HEK293T (cell line): ENCODE measurements around the gene ZNF618.

Source experiments
- CTCF ChIA-PET: fragments of 350-600 bp; formaldehyde crosslinking; extraction: SDS; loops from one replicate; lab custom pipeline; 2021; ENCODE audit warnings: antibody characterized with exemption, inconsistent platforms; lab: Yijun Ruan, JAX
- POLR2A ChIA-PET: fragments of 350-600 bp; formaldehyde crosslinking; extraction: SDS; loops from one replicate; lab custom pipeline; 2020; ENCODE audit warnings: antibody characterized with exemption, inconsistent platforms; lab: Yijun Ruan, JAX
- DNase-seq: peaks from one replicate; pipeline ENCODE4 v3.0.0; 2012; ENCODE audit warnings: mixed read lengths; ENCODE audit errors: extremely low spot score
- ARNT ChIP-seq: fragments of 450-650 bp; IDR thresholded peaks from 2 replicates; pipeline ENCODE4 v1.6.1; 2017; ENCODE audit warnings: mild to moderate bottlenecking
- BHLHE40 ChIP-seq: fragments of 450-650 bp; IDR thresholded peaks from 2 replicates; pipeline ENCODE4 v1.6.1; 2016; ENCODE audit warnings: mild to moderate bottlenecking, moderate library complexity, borderline replicate concordance
- CTBP1 ChIP-seq: fragments of 450-650 bp; IDR thresholded peaks from 2 replicates; pipeline ENCODE4 v1.6.1; 2016; ENCODE audit warnings: borderline replicate concordance
- ELF4 ChIP-seq: fragments of 450-650 bp; IDR thresholded peaks from 2 replicates; pipeline ENCODE4 v1.6.1; 2017; ENCODE audit warnings: antibody characterized with exemption
- FOXA1 ChIP-seq: fragments of 450-650 bp; IDR thresholded peaks from 2 replicates; pipeline ENCODE4 v1.6.1; 2016; ENCODE audit warnings: mild to moderate bottlenecking
- FOXK2 ChIP-seq: fragments of 450-650 bp; IDR thresholded peaks from 2 replicates; pipeline ENCODE4 v1.6.1; 2016; ENCODE audit warnings: mild to moderate bottlenecking
- FOXM1 ChIP-seq: fragments of 450-650 bp; IDR thresholded peaks from 2 replicates; pipeline ENCODE4 v1.6.1; 2017; ENCODE audit warnings: mild to moderate bottlenecking, borderline replicate concordance
- HDGF ChIP-seq: fragments of 450-650 bp; IDR thresholded peaks from 2 replicates; pipeline ENCODE4 v1.6.1; 2017; ENCODE audit warnings: antibody characterized with exemption, borderline replicate concordance
- L3MBTL2 ChIP-seq: fragments of 450-650 bp; conservative IDR thresholded peaks from 2 replicates; pipeline ENCODE4 v1.6.1; 2016; ENCODE audit warnings: mild to moderate bottlenecking
- LEF1 ChIP-seq: fragments of 450-650 bp; IDR thresholded peaks from 2 replicates; pipeline ENCODE4 v1.6.1; 2017; ENCODE audit warnings: mild to moderate bottlenecking, borderline replicate concordance
- NFRKB ChIP-seq: fragments of 450-650 bp; IDR thresholded peaks from 2 replicates; pipeline ENCODE4 v1.6.1; 2016; ENCODE audit warnings: mild to moderate bottlenecking, moderate library complexity
- SP1 ChIP-seq: fragments of 450-650 bp; IDR thresholded peaks from 2 replicates; pipeline ENCODE4 v1.6.1; 2017
- SUZ12 ChIP-seq: fragments of 450-650 bp; IDR thresholded peaks from 2 replicates; pipeline ENCODE4 v1.6.1; 2016; ENCODE audit warnings: mild to moderate bottlenecking
- TARDBP ChIP-seq: fragments of 450-650 bp; IDR thresholded peaks from 2 replicates; pipeline ENCODE4 v1.6.1; 2016
- ZNF384 ChIP-seq: fragments of 450-650 bp; IDR thresholded peaks from 2 replicates; pipeline ENCODE4 v1.6.1; 2016
- TF ChIP-seq, protein P1 (sequence below): fragments of 450-650 bp; IDR thresholded peaks from 2 replicates; pipeline ENCODE4 v1.6.1; 2016

The ZNF618 gene

DNA sequence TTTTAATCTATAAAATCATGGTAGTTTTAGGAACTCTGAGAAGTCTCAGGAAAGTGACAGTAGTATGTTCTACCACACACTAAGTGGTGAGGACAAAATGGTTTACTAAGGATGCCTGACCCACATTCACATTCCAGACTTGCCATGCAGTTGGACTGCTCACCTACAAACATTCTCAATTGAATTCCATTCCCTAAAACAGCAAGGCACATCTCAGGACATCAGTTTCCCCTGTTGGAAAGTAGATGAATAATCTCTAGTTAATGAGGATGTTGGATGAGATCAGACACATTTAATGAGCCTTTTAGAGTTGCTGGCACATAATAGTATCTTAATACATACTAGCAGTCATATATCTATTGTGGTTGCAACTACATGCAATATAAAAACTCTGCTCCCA is 76.6 kb downstream of the ZNF618 start:
- no peak for DNase-seq
- TF ChIP-seq ARNT (no peak), NFRKB (no peak), FOXA1 (no peak), FOXK2 (no peak), TARDBP (no peak), L3MBTL2 (no peak), HDGF (no peak), SP1 (no peak), SUZ12 (no peak), ELF4 (no peak), LEF1 (no peak), CTBP1 (no peak), BHLHE40 (no peak), ZNF384 (no peak), FOXM1 (no peak)
- TF ChIP-seq, protein P1, sequence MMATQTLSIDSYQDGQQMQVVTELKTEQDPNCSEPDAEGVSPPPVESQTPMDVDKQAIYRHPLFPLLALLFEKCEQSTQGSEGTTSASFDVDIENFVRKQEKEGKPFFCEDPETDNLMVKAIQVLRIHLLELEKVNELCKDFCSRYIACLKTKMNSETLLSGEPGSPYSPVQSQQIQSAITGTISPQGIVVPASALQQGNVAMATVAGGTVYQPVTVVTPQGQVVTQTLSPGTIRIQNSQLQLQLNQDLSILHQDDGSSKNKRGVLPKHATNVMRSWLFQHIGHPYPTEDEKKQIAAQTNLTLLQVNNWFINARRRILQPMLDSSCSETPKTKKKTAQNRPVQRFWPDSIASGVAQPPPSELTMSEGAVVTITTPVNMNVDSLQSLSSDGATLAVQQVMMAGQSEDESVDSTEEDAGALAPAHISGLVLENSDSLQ: no peak
- CTCF ChIA-PET: no interaction called here
- POLR2A ChIA-PET: no interaction called here

DNA sequence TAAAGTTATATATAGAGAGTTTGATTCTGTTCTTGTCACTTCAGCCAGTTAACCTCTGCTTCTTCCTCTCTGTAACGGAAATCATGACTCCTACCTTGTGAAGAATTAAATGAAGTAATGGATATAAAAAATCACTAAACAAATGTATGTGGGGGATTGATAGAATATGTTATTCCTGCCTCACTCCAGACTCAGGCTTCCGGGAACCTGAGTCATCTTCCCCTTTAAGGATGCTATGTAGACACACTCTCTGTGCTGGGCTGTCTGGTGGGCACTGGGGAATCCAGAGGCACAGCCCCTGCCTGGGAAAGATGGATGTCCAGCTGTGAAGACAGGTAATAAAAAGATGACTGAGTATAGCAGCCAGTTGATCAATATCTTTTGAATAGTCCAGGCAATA is 77.4 kb downstream of the ZNF618 start:
- no peak for DNase-seq
- ChIA-PET CTCF (no interaction called here), POLR2A (no interaction called here)
- no peak for TF ChIP-seq SUZ12
- no peak for TF ChIP-seq NFRKB
- TF ChIP-seq LEF1: no peak
- no peak for TF ChIP-seq SP1
- no peak for TF ChIP-seq L3MBTL2
- TF ChIP-seq FOXA1: no peak

DNA sequence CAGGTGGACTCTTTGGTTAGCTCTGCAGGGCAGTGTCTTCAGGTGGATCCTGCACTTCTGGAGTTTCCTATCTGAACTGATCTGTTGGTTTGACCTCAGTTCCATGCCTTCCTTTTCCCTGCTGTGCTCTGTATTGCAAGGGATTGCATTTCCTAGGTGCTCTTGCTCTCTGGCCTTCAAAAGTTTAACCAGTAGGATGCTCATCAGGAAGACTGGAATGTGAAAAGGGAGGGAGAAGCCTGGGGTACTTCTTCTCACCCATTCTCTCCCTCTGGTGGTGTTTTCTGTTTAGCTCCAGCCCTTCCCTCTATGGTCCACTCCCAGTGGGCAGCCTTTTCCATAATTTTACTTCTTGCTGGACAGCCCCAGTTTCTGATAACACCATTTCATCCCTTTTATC is 78.5 kb downstream of the ZNF618 start:
- POLR2A ChIA-PET: no interaction called here
- no peak for DNase-seq
- CTCF ChIA-PET: no interaction called here
- TF ChIP-seq FOXK2 (no peak), TARDBP (no peak), ELF4 (no peak), SUZ12 (no peak), FOXA1 (no peak), NFRKB (no peak), HDGF (no peak), FOXM1 (no peak), SP1 (no peak), LEF1 (no peak), ARNT (no peak), ZNF384 (no peak), BHLHE40 (no peak), L3MBTL2 (no peak), CTBP1 (no peak)
- TF ChIP-seq, protein P1: no peak

DNA sequence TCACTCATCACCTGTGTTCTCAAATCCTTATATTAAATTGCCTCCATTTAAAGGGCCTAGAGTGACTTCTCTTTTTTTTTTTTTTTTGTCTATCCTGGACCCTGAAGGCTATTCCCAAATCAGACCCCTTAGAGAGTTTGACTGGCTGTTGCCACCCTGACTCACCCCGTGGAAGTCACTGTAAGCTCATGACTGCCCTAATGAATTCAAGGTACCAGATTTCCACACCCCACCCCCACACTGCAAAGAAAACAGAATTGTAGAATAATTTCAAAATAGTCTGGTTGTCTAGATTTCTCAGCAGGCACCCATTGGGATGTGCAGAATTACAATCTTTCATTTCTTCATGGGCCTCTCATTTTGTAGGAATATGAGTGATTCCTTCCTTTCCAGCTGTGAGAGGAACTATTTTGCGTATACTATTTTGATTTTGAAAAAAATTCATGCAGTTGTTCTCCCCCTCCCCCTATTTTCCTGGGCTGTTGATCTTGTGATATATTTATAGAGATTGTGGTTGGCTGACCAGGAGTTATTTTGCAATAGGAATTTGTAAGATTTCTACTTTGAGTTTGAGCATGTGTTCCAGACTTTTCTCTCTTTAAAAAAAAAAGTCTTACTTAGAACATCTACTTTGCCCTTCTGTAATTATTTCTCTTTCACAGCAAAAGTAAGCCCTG is 79.1 kb downstream of the ZNF618 start:
- POLR2A ChIA-PET: no interaction called here
- DNase-seq: no peak

DNA sequence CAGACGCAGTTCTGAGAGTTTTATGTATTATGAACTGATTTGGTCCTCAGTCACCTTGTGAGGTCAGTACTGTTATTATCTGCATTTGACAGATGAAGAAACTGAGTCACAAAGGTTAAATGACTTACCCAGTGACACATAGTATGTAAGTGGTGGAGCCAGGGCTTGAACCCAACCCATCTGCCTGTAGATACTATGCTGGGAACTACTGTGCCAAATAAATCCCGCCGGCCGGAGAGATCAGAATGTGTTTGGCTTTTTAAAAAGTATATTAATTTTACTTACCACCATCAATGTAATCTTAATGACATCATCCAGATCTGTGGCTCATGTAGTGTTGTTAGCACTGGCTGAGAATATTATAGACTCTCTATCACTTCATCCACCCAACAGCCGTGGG is 80.8 kb downstream of the ZNF618 start:
- DNase-seq: no peak
- CTCF ChIA-PET: no interaction called here
- TF ChIP-seq TARDBP: no peak
- no peak for TF ChIP-seq FOXM1
- TF ChIP-seq FOXK2: no peak
- TF ChIP-seq HDGF: no peak
- TF ChIP-seq, protein P1: no peak
- TF ChIP-seq CTBP1: no peak
- no peak for TF ChIP-seq SP1
- TF ChIP-seq SUZ12: no peak
- no peak for TF ChIP-seq ELF4
- no peak for TF ChIP-seq BHLHE40
- no peak for TF ChIP-seq L3MBTL2
- no peak for TF ChIP-seq FOXA1
- no peak for TF ChIP-seq LEF1
- no peak for TF ChIP-seq ARNT
- no peak for TF ChIP-seq NFRKB
- TF ChIP-seq ZNF384: no peak
- POLR2A ChIA-PET: no interaction called here

More for the DNA sequence above, 79.1 kb downstream of the ZNF618 start:
- TF ChIP-seq FOXA1 (no peak), L3MBTL2 (no peak), CTBP1 (no peak)
- CTCF ChIA-PET: no interaction called here

- ChIA-PET CTCF (no interaction called here), POLR2A (no interaction called here)
- no peak for TF ChIP-seq LEF1
- TF ChIP-seq NFRKB: no peak
- no peak for TF ChIP-seq FOXM1
- no peak for TF ChIP-seq ELF4
- TF ChIP-seq FOXA1: no peak
- no peak for TF ChIP-seq SUZ12
- no peak for TF ChIP-seq ARNT
- TF ChIP-seq L3MBTL2: no peak
- no peak for TF ChIP-seq CTBP1
- no peak for TF ChIP-seq TARDBP
- no peak for TF ChIP-seq FOXK2
- no peak for TF ChIP-seq ZNF384
- no peak for TF ChIP-seq BHLHE40
- TF ChIP-seq, protein P1: no peak
- TF ChIP-seq SP1: no peak
- TF ChIP-seq HDGF: no peak
- no peak for DNase-seq
Observed at GRCh38 chr9:113957351-113957750, 81.2 kb downstream of the ZNF618 start.
